HepG2 (cell line): ENCODE data around the gene PDIA5. TPM values are rescaled to one million over a fixed set of nuclear protein-coding genes. Genes with fewer than 3 reads are reported as not detected.

Experiments used
- ATAC-seq: fragments of 200-7000 bp; cut with Tn5 transposase; 3 replicates; pipeline ENCODE4 v1.9.1; 2020; ENCODE audit warnings: mild to moderate bottlenecking, moderate library complexity
- BruUV-seq: library from RNA; stranded (reverse); fragments of 400-500 nt; replicated peaks from 2 replicates; lab custom pipeline; 2021; lab: Mats Ljungman, UMichigan
- CTCF ChIA-PET: fragments of 300-600 bp; formaldehyde crosslinking; extraction: SDS; loops from one replicate; lab custom pipeline; 2021; ENCODE audit warnings: low total read pairs, inconsistent platforms, low intra/inter-chr PET ratio; lab: Yijun Ruan, JAX
- POLR2A ChIA-PET: fragments of 350-600 bp; sonication (Branson Sonifier 250); formaldehyde crosslinking; loops from one replicate; lab custom pipeline; 2020; ENCODE audit warnings: antibody characterized with exemption, inconsistent platforms; lab: Yijun Ruan, JAX
- DNase-seq: peaks from one replicate; pipeline ENCODE4 v3.0.0-alpha.2; 2015; ENCODE audit warnings: low spot score
- FAIRE-seq: peaks from 3 replicates; lab custom pipeline; 2011; peaks lifted over from hg19 to GRCh38; lab: Jason Lieb, UNC
- H2AFZ ChIP-seq: one replicate; pipeline ENCODE4 v1.6.1; 2011; ENCODE audit warnings: low read length, inconsistent platforms
- H3K27ac ChIP-seq: fragments of 300-600 bp; 3 replicates; pipeline ENCODE4 v1.8.0; 2011; ENCODE audit warnings: mixed run types, mild to moderate bottlenecking, mixed read lengths, low read length, inconsistent platforms; ENCODE audit not compliant: insufficient read depth; ENCODE audit errors: extremely low read length
- H3K27me3 ChIP-seq, 2 experiments: fragments of 200-600 bp in 1 of 2; 2 replicates in 1 of 2; 3 replicates in 1 of 2; pipeline versions ENCODE4 v1.6.0 to v1.8.0; 2011; ENCODE audit warnings: low read length in 2 of 2, mild to moderate bottlenecking in 2 of 2, moderate library complexity in 2 of 2, inconsistent platforms in 1 of 2; ENCODE audit not compliant: insufficient read depth in 2 of 2, control insufficient read depth in 1 of 2
- H3K36me3 ChIP-seq, 2 experiments: fragments of 200-600 bp in 1 of 2; replicated peaks in 1 of 2; 2 replicates in 1 of 2; 3 replicates in 1 of 2; pipeline versions ENCODE4 v1.5.1 to v1.8.0; 2011; ENCODE audit warnings: low read length in 2 of 2, inconsistent platforms in 1 of 2; ENCODE audit not compliant: insufficient read depth in 2 of 2, control insufficient read depth in 1 of 2
- H3K4me1 ChIP-seq: 2 replicates; pipeline ENCODE4 v1.5.1; 2012; ENCODE audit warnings: low read length, inconsistent platforms; ENCODE audit not compliant: insufficient read depth
- H3K4me2 ChIP-seq: 2 replicates; pipeline ENCODE4 v1.6.0; 2011; ENCODE audit warnings: low read depth, low read length, inconsistent platforms
- H3K4me3 ChIP-seq, 3 experiments: fragments of 200-600 bp in 1 of 3; sonication (generic), shearing (Covaris generic) in 1 of 3; replicated peaks in 1 of 3; 2 replicates each; pipeline ENCODE4 v1.5.1; 2011 to 2016; ENCODE audit warnings: low read length in 3 of 3, inconsistent platforms in 2 of 3, low read depth in 2 of 3, mild to moderate bottlenecking in 2 of 3, control low read depth in 1 of 3, mixed read lengths in 1 of 3; ENCODE audit not compliant: insufficient read depth in 1 of 3
- H3K79me2 ChIP-seq: one replicate; pipeline ENCODE4 v1.6.1; 2011; ENCODE audit warnings: low read length, inconsistent platforms; ENCODE audit not compliant: insufficient read depth
- H3K9ac ChIP-seq: 2 replicates; pipeline ENCODE4 v1.6.0; 2011; ENCODE audit warnings: mild to moderate bottlenecking, low read depth, low read length, inconsistent platforms; ENCODE audit not compliant: insufficient read depth
- H3K9me3 ChIP-seq: 2 replicates; pipeline ENCODE4 v1.5.1; 2012; ENCODE audit warnings: mild to moderate bottlenecking, low read length
- H4K20me1 ChIP-seq: 2 replicates; pipeline ENCODE4 v1.6.0; 2011; ENCODE audit warnings: inconsistent platforms, mild to moderate bottlenecking, low read length, moderate library complexity; ENCODE audit not compliant: insufficient read depth
- ATF6 ChIP-seq: sonication (generic); formaldehyde crosslinking; conservative IDR thresholded peaks from 2 replicates; pipeline ENCODE4 v1.4.0; 2020; ENCODE audit warnings: missing genetic modification reagents
- BRCA1 ChIP-seq: sonication (generic); formaldehyde crosslinking; IDR thresholded peaks from 2 replicates; pipeline ENCODE4 v1.4.0; 2020; ENCODE audit warnings: missing genetic modification reagents
- DDIT3 ChIP-seq: sonication (generic); formaldehyde crosslinking; IDR thresholded peaks from 2 replicates; pipeline ENCODE4 v1.4.0; 2020; ENCODE audit warnings: mild to moderate bottlenecking, missing genetic modification reagents
- PRDM10 ChIP-seq: sonication (generic); formaldehyde crosslinking; IDR thresholded peaks from 2 replicates; pipeline ENCODE4 v1.4.0; 2020; ENCODE audit warnings: low read depth, missing genetic modification reagents
- TFDP1 ChIP-seq: IDR thresholded peaks from 2 replicates; pipeline ENCODE4 v1.6.1; 2016; ENCODE audit warnings: missing compliant biosample characterization, missing genetic modification reagents, borderline replicate concordance
- ZBTB46 ChIP-seq: sonication (generic); formaldehyde crosslinking; IDR thresholded peaks from 2 replicates; pipeline ENCODE4 v1.4.0; 2020; ENCODE audit warnings: mild to moderate bottlenecking, missing genetic modification reagents, borderline replicate concordance
- ZMAT3 ChIP-seq: sonication (generic); formaldehyde crosslinking; conservative IDR thresholded peaks from 2 replicates; pipeline ENCODE4 v1.7.0; 2021; ENCODE audit warnings: missing genetic modification reagents
- ZNF296 ChIP-seq: sonication (generic); formaldehyde crosslinking; conservative IDR thresholded peaks from 2 replicates; pipeline ENCODE4 v1.5.0; 2020; ENCODE audit warnings: mild to moderate bottlenecking, missing genetic modification reagents
- ZNF558 ChIP-seq: sonication (generic); formaldehyde crosslinking; IDR thresholded peaks from 2 replicates; pipeline ENCODE4 v1.9.0; 2022; ENCODE audit warnings: mild to moderate bottlenecking, missing genetic modification reagents, borderline replicate concordance
- WGBS: methylation state at CpG from one replicate; pipeline ENCODE4 v1.1.6; 2017; ENCODE audit warnings: low lambda C conversion rate; 5-methylcytosine and 5-hydroxymethylcytosine counted together
- in situ Hi-C: cut with HindIII; loops from 2 replicates; pipeline ENCODE4 v1.10.0; 2017; ENCODE audit warnings: low pct_unique_long_range_greater_than_20kb; ENCODE audit not compliant: extremely low pct_ligation_motif_present
- intact Hi-C: fragments of 100-400 bp; cut with micrococcal nuclease; formaldehyde crosslinking; loops from one replicate; pipeline ENCODE4 v1.10.0; 2022; ENCODE audit not compliant: unreplicated experiment
- polyA plus RNA-seq, 8 experiments: library from polyadenylated mRNA; depleted of rRNA in 3 of 8; stranded (reverse) in 7 of 8; unstranded in 1 of 8; fragments of >200 nt; fragmentation: Illumina TruSeq in 4 of 8; extraction: Trizol in 4 of 8; gene quantifications; 2 replicates each; pipeline versions ENCODE4 v1.2.1 to v1.2.3, GENCODE V29; 2011 to 2016; ENCODE audit warnings: low read depth in 4 of 8, missing spikeins in 1 of 8, mixed read lengths in 1 of 8; ENCODE audit not compliant: insufficient read depth in 1 of 8
- total RNA-seq, 5 experiments: library from RNA; depleted of rRNA; stranded (reverse); fragments of >200 nt; fragmentation: Illumina TruSeq; extraction: Trizol; gene quantifications; 2 replicates each; pipeline ENCODE4 v1.2.3, GENCODE V29; 2016; ENCODE audit warnings: low read depth in 1 of 5

Gene PDIA5
- total and polyA plus RNA-seq, 2 of the 13 experiments (the other 11 are each of a cell fraction or from before 2014, with no cell fraction given), result 51.3 to 74.3 TPM

GRCh38 chr3:123153125-123154019, 86.5 kb downstream of the PDIA5 start:
- POLR2A ChIA-PET, result no interaction called here
- Histone ChIP-seq H3K9ac (no peak overlapping the region), H3K36me3 (peaks cover 29 to 71% of the 10 kb centered on the region in 2 experiments), H3K4me3 (no peak overlapping the region), H4K20me1 (peaks cover 7% of the 10 kb centered on the region; the same call in 1 of the 2 replicates), H3K27me3 (no peaks in the 10 kb centered on the region), H3K4me1 (peaks cover 23% of the 10 kb centered on the region), H3K27ac (no peak overlapping the region), H2AFZ (no peak overlapping the region), H3K4me2 (no peak overlapping the region), H3K9me3 (no peaks in the 10 kb centered on the region), H3K79me2 (no peaks in the 10 kb centered on the region)
- WGBS, result 96% methylated on average over 6 of the region's 6 CpGs
- in situ Hi-C loops, result no loop called here
- BruUV-seq, result no TSS peak
- no peak for FAIRE-seq
- no peak for ATAC-seq
- CTCF ChIA-PET, result no interaction called here
- no peak for DNase-seq
- intact Hi-C loops, result no loop called here
- no peak for TF ChIP-seq ATF6
- TF ChIP-seq PRDM10, result no peak
- no peak for TF ChIP-seq BRCA1 (CRISPR knock-in tag)
- no peak for TF ChIP-seq TFDP1 (CRISPR knock-in tag)
- no peak for TF ChIP-seq ZBTB46
- TF ChIP-seq ZNF558 (CRISPR knock-in tag), result no peak
- no peak for TF ChIP-seq DDIT3 (CRISPR knock-in tag)
- TF ChIP-seq ZNF296, result no peak
- TF ChIP-seq ZMAT3 (CRISPR knock-in tag), result no peak
